Activated CD8-positive, alpha-beta memory T cell treated with anti-CD3 and anti-CD28 coated beads for 1 hour (primary cell): ENCODE measurements around the gene CEP63.

Source experiments
- DNase-seq, 2 donors: peaks; one replicate each; pipeline ENCODE4 v3.0.0-alpha.2; 2020; ENCODE audit warnings: low read depth in 1 of 2; ENCODE audit errors: extremely low read depth in 1 of 2

Gene CEP63

GRCh38 chr3:134607054-134608022 is 121.5 kb downstream of the CEP63 start:
- DNase-seq: no peak

GRCh38 chr3:134608023-134608770 is 122.3 kb downstream of the CEP63 start:
- DNase-seq: no peak

- DNase-seq: no peak
Measured at GRCh38 chr3:134608771-134609435, 123.0 kb downstream of the CEP63 start.

GRCh38 chr3:134609821-134610431 is 124.1 kb downstream of the CEP63 start:
- DNase-seq: no peak

- no peak for DNase-seq
Measured at GRCh38 chr3:134610432-134611385, 124.9 kb downstream of the CEP63 start.

GRCh38 chr3:134611516-134611915 is 125.7 kb downstream of the CEP63 start:
- no peak for DNase-seq

- no peak for DNase-seq
Measured at GRCh38 chr3:134613006-134613520, 127.2 kb downstream of the CEP63 start.

- no peak for DNase-seq
Measured at GRCh38 chr3:134614955-134615354, 129.1 kb downstream of the CEP63 start.

- no peak for DNase-seq
Measured at GRCh38 chr3:134615743-134616142, 129.9 kb downstream of the CEP63 start.

- DNase-seq: no peak
Measured at GRCh38 chr3:134617608-134618477, 132.0 kb downstream of the CEP63 start.

GRCh38 chr3:134618478-134619300 is 132.8 kb downstream of the CEP63 start:
- DNase-seq: no peak

GRCh38 chr3:134619301-134619615 is 133.4 kb downstream of the CEP63 start:
- DNase-seq: no peak

- DNase-seq: no peak
Measured at GRCh38 chr3:134619884-134620445, 134.1 kb downstream of the CEP63 start.

- DNase-seq: no peak
Measured at GRCh38 chr3:134620476-134621115, 134.7 kb downstream of the CEP63 start.

- DNase-seq: no peak
Measured at GRCh38 chr3:134621854-134622253, 136.0 kb downstream of the CEP63 start.

GRCh38 chr3:134622806-134623365 is 137.0 kb downstream of the CEP63 start:
- no peak for DNase-seq
